ENCODE data around the gene PTCD2.

The PTCD2 gene, protein sequence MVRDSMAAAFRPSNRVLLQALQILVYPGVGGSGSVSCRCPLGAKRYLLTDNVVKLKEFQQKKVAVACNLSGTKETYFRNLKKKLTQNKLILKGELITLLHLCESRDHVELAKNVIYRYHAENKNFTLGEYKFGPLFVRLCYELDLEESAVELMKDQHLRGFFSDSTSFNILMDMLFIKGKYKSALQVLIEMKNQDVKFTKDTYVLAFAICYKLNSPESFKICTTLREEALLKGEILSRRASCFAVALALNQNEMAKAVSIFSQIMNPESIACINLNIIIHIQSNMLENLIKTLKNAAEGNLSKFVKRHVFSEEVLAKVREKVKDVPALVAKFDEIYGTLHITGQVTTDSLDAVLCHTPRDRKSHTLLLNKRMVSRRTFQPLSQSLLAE

DNA sequence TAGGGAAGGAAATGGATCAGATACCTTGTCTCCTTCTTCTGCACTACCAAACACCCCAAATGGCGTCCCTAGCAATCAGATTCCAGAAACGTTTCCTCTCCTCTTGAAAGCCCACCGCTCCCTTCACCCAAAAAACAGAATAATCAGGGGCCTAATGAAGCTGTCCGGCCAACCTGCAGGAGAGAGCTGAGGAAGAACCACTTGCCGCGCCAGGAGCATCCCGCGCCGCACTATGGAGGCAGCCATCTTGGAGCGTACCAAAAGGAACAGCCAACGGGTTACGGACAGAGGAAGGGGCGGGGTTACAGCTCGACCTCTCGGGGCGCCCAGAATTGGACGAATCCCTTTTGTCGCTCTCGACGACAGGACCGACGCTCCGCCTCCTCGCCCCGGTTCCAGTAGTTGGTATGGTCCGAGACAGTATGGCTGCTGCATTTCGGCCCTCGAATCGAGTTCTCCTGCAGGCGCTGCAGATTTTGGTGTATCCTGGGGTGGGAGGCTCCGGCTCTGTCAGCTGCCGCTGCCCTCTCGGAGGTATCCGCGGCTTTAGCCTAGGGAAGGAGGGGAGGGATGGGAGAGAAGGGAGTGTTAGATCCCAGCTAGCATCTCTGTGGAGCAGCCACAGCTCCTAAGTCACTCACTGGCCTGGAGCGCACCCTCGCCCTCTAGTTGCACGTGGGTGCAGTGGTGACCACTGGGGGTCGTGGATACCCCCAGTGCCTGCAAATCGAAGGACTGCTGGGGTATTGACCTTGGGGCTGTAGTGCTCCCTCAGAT, at the start of gene PTCD2, which contains the start of gene MRPS27:
TSS of gene PTCD2 (plus strand) at position 398 of the 777 bp plus-strand sequence. CDS start at position 408, 10 bp downstream.
TSS of gene MRPS27 (minus strand) at position 265 of the 777 bp plus-strand sequence. CDS start at position 246, 19 bp downstream.
- DNase-seq (peak; percentile 90), ATAC-seq (peak; percentile 100)
- Mint-ChIP-seq H3K4me3 (peak within 1 kb of the TSS; percentile 98), H3K27ac (peak within 1 kb of the TSS; percentile 96), H3K9me3 (no peaks in the 10 kb centered on the region), H3K27me3 (no peaks in the 10 kb centered on the region), H3K4me1 (peaks cover 37% of the 10 kb centered on the region), H3K36me3 (ENCODE audit: low read depth) (peaks cover 47% of the 10 kb centered on the region)

- H3K9me3 Mint-ChIP-seq, result no peaks in the 10 kb centered on the region
- H3K36me3 Mint-ChIP-seq (ENCODE audit: low read depth), result peaks cover 36% of the 10 kb centered on the region
- ATAC-seq (no peak), DNase-seq (no peak)
- H3K27ac Mint-ChIP-seq, result no peak overlapping the region
- H3K27me3 Mint-ChIP-seq, result no peaks in the 10 kb centered on the region
- H3K4me3 Mint-ChIP-seq, result no peak overlapping the region
- H3K4me1 Mint-ChIP-seq, result no peaks in the 10 kb centered on the region
Measured at GRCh38 chr5:72271702-72272101, 48.5 kb upstream of the PTCD2 start.

GRCh38 chr5:72272398-72272797, 47.8 kb upstream of the PTCD2 start:
- H3K9me3 Mint-ChIP-seq, result no peaks in the 10 kb centered on the region
- H3K27ac Mint-ChIP-seq, result no peak overlapping the region
- no peak for DNase-seq
- no peak for ATAC-seq
- no peaks in the 10 kb centered on the region for H3K27me3 Mint-ChIP-seq
- H3K4me1 Mint-ChIP-seq, result no peaks in the 10 kb centered on the region
- peaks cover 35% of the 10 kb centered on the region for H3K36me3 Mint-ChIP-seq (ENCODE audit: low read depth)
- H3K4me3 Mint-ChIP-seq, result no peak overlapping the region

GRCh38 chr5:72273547-72273946, 46.6 kb upstream of the PTCD2 start:
- Mint-ChIP-seq H3K4me1 (peaks cover 1% of the 10 kb centered on the region), H3K27me3 (no peaks in the 10 kb centered on the region), H3K27ac (no peak overlapping the region), H3K9me3 (no peaks in the 10 kb centered on the region), H3K36me3 (ENCODE audit: low read depth) (peaks cover 40% of the 10 kb centered on the region), H3K4me3 (no peak overlapping the region)
- no peak for DNase-seq
- no peak for ATAC-seq

DNA sequence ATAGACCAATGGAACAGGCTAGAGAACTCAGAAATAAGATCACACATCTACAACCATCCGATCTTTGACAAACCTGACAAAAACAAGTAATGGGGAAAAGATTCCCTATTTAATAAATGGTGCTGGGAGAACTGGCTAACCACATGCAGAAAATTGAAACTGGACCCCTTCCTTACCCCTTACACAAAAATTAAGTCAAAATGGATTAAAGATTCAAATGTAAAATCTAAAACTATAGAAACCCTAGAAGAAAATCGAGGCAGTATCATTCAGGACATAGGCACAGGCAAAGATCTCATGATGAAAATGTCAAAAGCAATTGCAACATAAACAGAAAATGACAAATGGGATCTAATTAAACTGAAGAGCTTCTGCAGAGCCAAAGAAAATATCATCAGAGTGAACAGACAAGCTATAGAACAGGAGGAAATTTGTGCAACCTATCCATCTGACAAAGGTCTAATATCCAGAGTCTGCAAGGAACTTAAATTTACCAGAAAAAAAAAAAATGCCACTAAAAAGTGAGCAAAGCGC, 43.9 kb upstream of the PTCD2 start:
- ATAC-seq, result no peak
- Mint-ChIP-seq H3K36me3 (ENCODE audit: low read depth) (peaks cover 48% of the 10 kb centered on the region), H3K27ac (no peak overlapping the region), H3K9me3 (no peaks in the 10 kb centered on the region), H3K27me3 (no peaks in the 10 kb centered on the region), H3K4me1 (peaks cover 1% of the 10 kb centered on the region), H3K4me3 (no peak overlapping the region)
- no peak for DNase-seq

DNA sequence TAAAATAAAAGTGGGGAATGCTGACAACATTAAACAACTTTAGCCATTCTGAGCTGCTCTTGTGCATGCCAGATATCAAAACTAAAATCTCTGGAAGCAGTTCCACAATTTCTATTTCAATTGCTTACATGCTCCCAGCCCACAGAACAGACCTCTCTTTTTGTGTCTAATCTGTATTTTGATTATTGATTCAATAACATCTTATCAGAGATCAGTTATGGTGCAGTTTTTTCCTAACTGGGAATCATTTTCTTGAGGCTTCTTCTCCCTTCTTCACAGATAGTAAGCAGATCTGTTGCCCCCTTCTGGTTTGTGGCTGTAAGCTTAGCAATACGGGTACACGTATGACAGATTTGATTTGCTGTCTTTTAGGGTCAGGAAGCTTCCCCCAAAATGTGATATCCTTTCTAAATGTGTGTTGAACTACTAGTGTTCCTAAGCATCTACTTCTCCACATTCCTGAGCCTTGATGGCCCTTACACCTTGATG, 39.5 kb upstream of the PTCD2 start:
- H3K9me3 Mint-ChIP-seq, result no peaks in the 10 kb centered on the region
- no peak overlapping the region for H3K27ac Mint-ChIP-seq
- peaks cover 68% of the 10 kb centered on the region for H3K36me3 Mint-ChIP-seq (ENCODE audit: low read depth)
- H3K4me3 Mint-ChIP-seq, result no peak overlapping the region
- DNase-seq (no peak), ATAC-seq (no peak)
- H3K27me3 Mint-ChIP-seq, result no peaks in the 10 kb centered on the region
- peaks cover 3% of the 10 kb centered on the region for H3K4me1 Mint-ChIP-seq

DNA sequence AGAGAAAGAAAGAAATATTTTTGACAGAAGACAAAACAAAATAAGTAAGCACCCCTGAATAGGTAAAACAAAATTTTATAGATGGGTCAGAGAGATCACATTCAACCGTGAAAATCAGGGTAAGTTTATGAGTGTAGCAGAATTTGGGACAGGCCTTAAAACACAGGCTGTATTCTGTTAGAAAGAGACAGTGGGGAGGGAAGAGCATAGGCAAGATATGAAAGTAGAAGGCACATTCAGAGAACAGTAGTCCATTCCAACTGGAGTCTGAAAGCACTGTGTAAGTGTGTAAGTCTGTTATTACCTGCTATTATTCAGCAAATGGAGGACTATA, 38.8 kb upstream of the PTCD2 start:
- Mint-ChIP-seq H3K4me3 (no peak overlapping the region), H3K4me1 (peaks cover 3% of the 10 kb centered on the region), H3K9me3 (no peaks in the 10 kb centered on the region), H3K27ac (no peak overlapping the region), H3K36me3 (ENCODE audit: low read depth) (peaks cover 64% of the 10 kb centered on the region), H3K27me3 (no peaks in the 10 kb centered on the region)
- ATAC-seq, result no peak
- DNase-seq, result no peak

- no peak for ATAC-seq
- Mint-ChIP-seq H3K4me3 (no peak overlapping the region), H3K27ac (peak overlapping the region; percentile 3), H3K27me3 (no peaks in the 10 kb centered on the region), H3K4me1 (peaks cover 3% of the 10 kb centered on the region), H3K36me3 (ENCODE audit: low read depth) (peaks cover 60% of the 10 kb centered on the region), H3K9me3 (no peaks in the 10 kb centered on the region)
- no peak for DNase-seq
Measured at GRCh38 chr5:72281764-72282499, 38.2 kb upstream of the PTCD2 start.

DNA sequence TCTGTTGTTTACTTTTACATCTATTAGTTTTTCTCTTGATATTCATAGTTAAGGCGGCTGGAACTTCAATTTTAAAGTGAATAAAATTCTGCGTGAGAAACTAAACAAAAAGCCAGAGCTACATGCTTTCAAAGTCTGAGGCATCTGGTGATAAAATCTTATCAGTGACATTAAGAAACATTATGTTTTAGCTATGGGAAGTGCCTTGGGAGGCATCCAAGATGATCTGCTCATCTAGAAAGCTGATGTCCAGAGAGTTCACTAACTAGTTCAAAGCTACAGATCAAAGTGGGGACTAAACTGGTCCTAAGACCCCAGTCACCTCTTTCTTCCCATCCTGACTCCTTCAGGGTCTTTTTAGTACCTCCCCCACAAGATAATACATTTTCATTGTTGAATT, 37.3 kb upstream of the PTCD2 start:
- DNase-seq (no peak), ATAC-seq (no peak)
- no peaks in the 10 kb centered on the region for H3K27me3 Mint-ChIP-seq
- H3K4me3 Mint-ChIP-seq, result no peak overlapping the region
- no peaks in the 10 kb centered on the region for H3K9me3 Mint-ChIP-seq
- H3K4me1 Mint-ChIP-seq, result peaks cover 3% of the 10 kb centered on the region
- peaks cover 54% of the 10 kb centered on the region for H3K36me3 Mint-ChIP-seq (ENCODE audit: low read depth)
- no peak overlapping the region for H3K27ac Mint-ChIP-seq

- peaks cover 53% of the 10 kb centered on the region for H3K36me3 Mint-ChIP-seq (ENCODE audit: low read depth)
- H3K27me3 Mint-ChIP-seq, result no peaks in the 10 kb centered on the region
- no peak overlapping the region for H3K4me3 Mint-ChIP-seq
- no peak for DNase-seq
- no peaks in the 10 kb centered on the region for H3K9me3 Mint-ChIP-seq
- no peak overlapping the region for H3K27ac Mint-ChIP-seq
- no peak for ATAC-seq
- peaks cover 3% of the 10 kb centered on the region for H3K4me1 Mint-ChIP-seq
Measured at GRCh38 chr5:72283358-72283757, 36.8 kb upstream of the PTCD2 start.

GRCh38 chr5:72284559-72285423, 35.4 kb upstream of the PTCD2 start:
- DNase-seq (no peak), ATAC-seq (no peak)
- H3K36me3 Mint-ChIP-seq (ENCODE audit: low read depth), result peaks cover 50% of the 10 kb centered on the region
- H3K9me3 Mint-ChIP-seq, result no peaks in the 10 kb centered on the region
- H3K27me3 Mint-ChIP-seq, result no peaks in the 10 kb centered on the region
- no peak overlapping the region for H3K4me3 Mint-ChIP-seq
- H3K4me1 Mint-ChIP-seq, result peaks cover 1% of the 10 kb centered on the region
- H3K27ac Mint-ChIP-seq, result no peak overlapping the region

- ATAC-seq (no peak), DNase-seq (no peak)
- Mint-ChIP-seq H3K4me1 (peaks cover 1% of the 10 kb centered on the region), H3K36me3 (ENCODE audit: low read depth) (peaks cover 53% of the 10 kb centered on the region), H3K27ac (no peak overlapping the region), H3K4me3 (no peak overlapping the region), H3K27me3 (no peaks in the 10 kb centered on the region), H3K9me3 (no peaks in the 10 kb centered on the region)
Measured at GRCh38 chr5:72285424-72285821, 34.8 kb upstream of the PTCD2 start.

DNA sequence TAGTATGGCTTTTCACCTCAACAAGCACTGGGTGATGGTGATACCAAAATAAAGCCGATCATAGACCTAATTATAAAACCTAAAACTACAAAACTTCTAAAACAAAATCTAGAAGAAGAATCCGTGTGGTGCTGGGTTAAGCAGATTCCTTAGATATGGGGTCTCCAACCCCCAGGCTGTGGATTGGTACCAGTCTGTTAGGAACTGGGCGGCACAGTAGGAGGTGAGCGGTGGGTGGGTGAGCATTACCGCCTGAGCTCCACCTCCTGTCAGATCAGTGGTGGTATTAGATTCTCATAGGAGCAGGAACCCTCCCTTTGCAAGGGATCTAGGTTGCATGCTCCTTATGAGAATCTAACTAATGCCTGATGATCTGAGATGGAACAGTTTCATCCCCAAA, 33.4 kb upstream of the PTCD2 start:
- peaks cover 48% of the 10 kb centered on the region for H3K36me3 Mint-ChIP-seq (ENCODE audit: low read depth)
- H3K4me3 Mint-ChIP-seq, result no peak overlapping the region
- ATAC-seq, result no peak
- no peak overlapping the region for H3K27ac Mint-ChIP-seq
- DNase-seq, result no peak
- H3K4me1 Mint-ChIP-seq, result peaks cover 1% of the 10 kb centered on the region
- H3K27me3 Mint-ChIP-seq, result no peaks in the 10 kb centered on the region
- H3K9me3 Mint-ChIP-seq, result no peaks in the 10 kb centered on the region
